Heart right ventricle (tissue), 16 donors: Measurements from ENCODE around the gene TPST2. TPM values are rescaled to one million over a fixed set of nuclear protein-coding genes. Genes with fewer than 3 reads are reported as not detected.
"Not testable (repeated sequence)": the region's sequence is repeated elsewhere in the genome, so short reads cannot be mapped to it uniquely, and the experiment has no call there.

Source experiments
- ATAC-seq, 8 donors: fragments of 200-7000 bp; cut with Tn5 transposase; one replicate each; pipeline ENCODE4 v1.9.1; 2020; ENCODE audit warnings: mild to moderate bottlenecking in 8 of 8, moderate library complexity in 8 of 8, moderate number of reproducible peaks in 1 of 8
- DNase-seq, 2 donors: peaks; one replicate each; pipeline ENCODE4 v3.0.0-alpha.2; 2020
- H3K27ac ChIP-seq, 10 donors: fragments of 200-600 bp; sonication (generic) in 2 of 10; one replicate each; pipeline versions ENCODE4 v1.5.0 to v1.8.0; 2020 to 2022; ENCODE audit warnings: mild to moderate bottlenecking in 3 of 10
- H3K27me3 ChIP-seq, 7 donors: fragments of 200-600 bp; one replicate each; pipeline ENCODE4 v1.8.0; 2021 to 2022; ENCODE audit warnings: mild to moderate bottlenecking in 2 of 7
- H3K36me3 ChIP-seq, 9 donors: fragments of 200-600 bp; sonication (generic) in 1 of 9; one replicate each; pipeline versions ENCODE4 v1.5.0 to v1.8.0; 2020 to 2022; ENCODE audit warnings: mild to moderate bottlenecking in 2 of 9
- H3K4me1 ChIP-seq, 9 donors: fragments of 200-600 bp; sonication (generic) in 1 of 9; one replicate each; pipeline versions ENCODE4 v1.5.0 to v1.8.0; 2020 to 2022; ENCODE audit warnings: mild to moderate bottlenecking in 4 of 9
- H3K4me3 ChIP-seq, 10 donors: fragments of 200-600 bp; sonication (generic) in 2 of 10; one replicate each; pipeline versions ENCODE4 v1.5.0 to v1.8.0; 2020 to 2022; ENCODE audit warnings: mild to moderate bottlenecking in 7 of 10, moderate library complexity in 2 of 10
- H3K9me3 ChIP-seq, 11 donors: fragments of 200-600 bp in 10 of 11; sonication (generic) in 2 of 11; one replicate each; pipeline versions ENCODE4 v1.5.0 to v1.8.0; 2013 to 2022; ENCODE audit warnings: mild to moderate bottlenecking in 2 of 11, control low read depth in 1 of 11, moderate library complexity in 1 of 11
- CTCF ChIP-seq, 9 donors: fragments of 200-600 bp; sonication (generic) in 2 of 9; IDR thresholded peaks; one replicate each; pipeline versions ENCODE4 v1.5.0 to v1.8.0; 2021 to 2022; ENCODE audit warnings: antibody characterized with exemption in 9 of 9, mild to moderate bottlenecking in 5 of 9, moderate library complexity in 1 of 9
- WGBS, 2 donors: extraction: QIAGEN DNeasy Blood & Tissue Kit; methylation state at CpG; one replicate each; pipeline ENCODE4 v1.1.7; 2013; ENCODE audit warnings: inconsistent platforms in 1 of 2; 5-methylcytosine and 5-hydroxymethylcytosine counted together
- intact Hi-C, 10 donors: fragments of 100-400 bp; cut with DNase I; formaldehyde crosslinking; loops; one replicate each; pipeline versions ENCODE4 v1.11.1 to v1.14.2; 2022
- polyA plus RNA-seq, 2 donors: library from polyadenylated mRNA; stranded (reverse); fragments of 200-250 nt; gene quantifications; one replicate each; pipeline ENCODE4 v1.2.3, GENCODE V29; 2013
- total RNA-seq, 10 donors: library from RNA; stranded (reverse); fragmentation: NEBNext Ultra II Directional in 3 of 10; extraction: Animal tissue kit (Norgen Biotek cat#: 25700) in 3 of 10; gene quantifications; one replicate each; pipeline versions ENCODE4 v1.2.1 to v1.2.4, GENCODE V29; 2021 to 2023
- donor health status: Arrhythmogenic right ventricular cardiomyopathy.
- donor health status: ischemic (EF 13 %, LVEDD 7.1; RV severe dilation, severe dysfunction).
- donor health status: healthy with polysubstance abuse.
- donor health status: DM: no; HTN: yes; CAD: no.
- donor health status: DM: no; HTN: no; CAD: no.
- donor health status: ischemic (EF 25% LVEDD 6.9; RV normal size, moderate dysfunction).
- donor health status: ischemic (EF 25% LVEDD 5.7; RV mildly dilated, moderate dysfunction).
- donor health status: healthy.
- donor health status: DM: yes; HTN: yes; CAD: no.
- donor health status: Ischemic cardiomyopathy.
- donor health status: ischemic (EF 35%, LVEDD 5.7; RV mildly dilated, moderate dysfunction).
- donor health status: nonischemic (EF 11% LVEDD 7.7; RV severe dilation, severe dysfunction).
- donor health status: DM: yes; HTN: yes; CAD: no.
- donor health status: PGD.
- donor health status: ischemic (EF 29% LVEDD 5.4; RV normal size, mild dysfunction).
- donor health status: nonischemic (EF 23%, LVEDD 6.1; RV moderate dilation, normal function).

The TPST2 gene
- total and polyA plus RNA-seq, 12 donors = 11.1 to 41.5 (median 21.7) TPM

GRCh38 chr22:26534171-26534855 lies 55.6 kb downstream of the TPST2 start:
- TF ChIP-seq CTCF (IDR thresholded peaks at IDR 0.05) = no peak
- peak in 1 of 8 donors; percentile 24 for ATAC-seq
- no peaks in the 10 kb centered on the region for H3K9me3 ChIP-seq
- DNase-seq = no peak
- H3K4me3 ChIP-seq = no peak overlapping the region
- H3K4me1 ChIP-seq = peaks cover 0 to 31% (median 14%) of the 10 kb centered on the region in 9 donors
- peak overlapping the region in 4 of 10 donors; percentile 10 to 76 (median 18) for H3K27ac ChIP-seq
- 68 to 83% methylated on average over 7 of the region's 7 CpGs for WGBS, 2 donors
- peaks cover 0 to 90% (median 9%) of the 10 kb centered on the region in 9 donors for H3K36me3 ChIP-seq
- intact Hi-C loops = loop anchor here in 1 of 10 donors (10.0 kb wide), 1 partner anchor 50 kb away; no protein-coding TSS in a partner anchor
- no peaks in the 10 kb centered on the region for H3K27me3 ChIP-seq

- H3K4me3 ChIP-seq = no peak overlapping the region
- H3K27me3 ChIP-seq = no peaks in the 10 kb centered on the region
- DNase-seq (no peak), ATAC-seq (peak in 2 of 8 donors; percentile 10 to 23)
- no peak for TF ChIP-seq CTCF (IDR thresholded peaks at IDR 0.05)
- H3K4me1 ChIP-seq = peaks cover 0 to 51% (median 20%) of the 10 kb centered on the region in 9 donors
- WGBS, 2 donors = 70 to 74% methylated on average over 2 of the region's 2 CpGs
- H3K9me3 ChIP-seq = no peaks in the 10 kb centered on the region
- H3K36me3 ChIP-seq = peaks cover 0 to 95% (median 9%) of the 10 kb centered on the region in 9 donors
- H3K27ac ChIP-seq = peak overlapping the region in 5 of 10 donors; percentile 5 to 81 (median 41)
- intact Hi-C loops = loop anchor here in 1 of 10 donors (10.0 kb wide), 1 partner anchor 55 kb away; no protein-coding TSS in a partner anchor
Observed at GRCh38 chr22:26529345-26529744, 60.6 kb downstream of the TPST2 start.

GRCh38 chr22:26528518-26528917 lies 61.4 kb downstream of the TPST2 start:
- peaks cover 0 to 97% (median 9%) of the 10 kb centered on the region in 9 donors for H3K36me3 ChIP-seq
- peak in 1 of 8 donors; percentile 8 for ATAC-seq
- intact Hi-C loops = loop anchor here in 1 of 10 donors (10.0 kb wide), 1 partner anchor 56 kb away; no protein-coding TSS in a partner anchor

GRCh38 chr22:26527574-26528465 lies 62.1 kb downstream of the TPST2 start:
- DNase-seq (peak in 1 of 2 donors; percentile 67), ATAC-seq (peak; percentile 76 to 97 (median 90))
- Histone ChIP-seq H3K4me3 (no peak overlapping the region), H3K27me3 (no peaks in the 10 kb centered on the region), H3K27ac (peak overlapping the region; percentile 41 to 83 (median 80)), H3K9me3 (no peaks in the 10 kb centered on the region), H3K4me1 (peaks cover 0 to 39% (median 17%) of the 10 kb centered on the region in 9 donors), H3K36me3 (peaks cover 0 to 94% (median 9%) of the 10 kb centered on the region in 9 donors)
- intact Hi-C loops = loop anchor here in 2 of 10 donors (1.0 to 10.0 kb wide), 2 partner anchors 25 to 57 kb away; no protein-coding TSS in a partner anchor
- WGBS, 2 donors = 60 to 66% methylated on average over 15 of the region's 15 CpGs
- TF ChIP-seq CTCF (IDR thresholded peaks at IDR 0.05) = no peak

More at GRCh38 chr22:26528518-26528917, 61.4 kb downstream of the TPST2 start:
- Histone ChIP-seq H3K4me1 (peaks cover 0 to 46% (median 17%) of the 10 kb centered on the region in 9 donors), H3K27ac (peak overlapping the region in 7 of 10 donors; percentile 59 to 82 (median 80))
- not testable (repeated sequence) for DNase-seq, H3K27me3 ChIP-seq, H3K4me3 ChIP-seq, H3K9me3 ChIP-seq
- WGBS, 2 donors = 79 to 86% methylated on average over 9 of the region's 9 CpGs
